Body of pancreas (tissue), 4 donors: ENCODE measurements around the gene ECPAS.

Experiments used
- POLR2A ChIP-seq, 3 donors: fragments of 450-650 bp; IDR thresholded peaks; one replicate each; pipeline ENCODE4 v1.6.1; 2016; ENCODE audit warnings: antibody characterized with exemption in 3 of 3, mild to moderate bottlenecking in 2 of 3
- TF ChIP-seq, protein P1 (sequence below), 7 experiments: fragments of 450-650 bp in 4 of 7; fragments of 200-600 bp in 3 of 7; sonication (generic) in 3 of 7; IDR thresholded peaks; one replicate each; pipeline ENCODE4 v1.5.1; 2016 to 2019; ENCODE audit warnings: antibody characterized with exemption in 7 of 7

DNA sequence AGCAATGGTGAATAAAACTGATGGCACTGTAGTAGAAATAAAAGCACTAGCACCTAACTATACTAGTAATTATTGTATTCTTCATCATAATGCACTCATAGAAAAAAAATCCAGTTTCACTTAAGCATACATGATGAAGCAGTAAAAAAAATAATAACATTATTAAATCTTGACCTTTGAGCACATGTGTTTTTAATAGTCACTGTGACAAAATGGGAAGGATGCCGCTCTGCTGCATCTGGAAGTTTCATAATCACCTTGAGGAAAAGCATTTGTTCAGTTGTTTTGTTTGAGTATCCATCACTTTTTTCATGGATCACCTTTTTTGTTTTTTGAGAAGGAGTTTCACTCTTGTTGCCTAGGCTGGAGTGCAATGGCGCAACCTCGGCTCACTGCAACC lies 167.4 kb downstream of the ECPAS start:
- TF ChIP-seq, protein P1, sequence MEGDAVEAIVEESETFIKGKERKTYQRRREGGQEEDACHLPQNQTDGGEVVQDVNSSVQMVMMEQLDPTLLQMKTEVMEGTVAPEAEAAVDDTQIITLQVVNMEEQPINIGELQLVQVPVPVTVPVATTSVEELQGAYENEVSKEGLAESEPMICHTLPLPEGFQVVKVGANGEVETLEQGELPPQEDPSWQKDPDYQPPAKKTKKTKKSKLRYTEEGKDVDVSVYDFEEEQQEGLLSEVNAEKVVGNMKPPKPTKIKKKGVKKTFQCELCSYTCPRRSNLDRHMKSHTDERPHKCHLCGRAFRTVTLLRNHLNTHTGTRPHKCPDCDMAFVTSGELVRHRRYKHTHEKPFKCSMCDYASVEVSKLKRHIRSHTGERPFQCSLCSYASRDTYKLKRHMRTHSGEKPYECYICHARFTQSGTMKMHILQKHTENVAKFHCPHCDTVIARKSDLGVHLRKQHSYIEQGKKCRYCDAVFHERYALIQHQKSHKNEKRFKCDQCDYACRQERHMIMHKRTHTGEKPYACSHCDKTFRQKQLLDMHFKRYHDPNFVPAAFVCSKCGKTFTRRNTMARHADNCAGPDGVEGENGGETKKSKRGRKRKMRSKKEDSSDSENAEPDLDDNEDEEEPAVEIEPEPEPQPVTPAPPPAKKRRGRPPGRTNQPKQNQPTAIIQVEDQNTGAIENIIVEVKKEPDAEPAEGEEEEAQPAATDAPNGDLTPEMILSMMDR (IDR thresholded peaks at IDR 0.05) = no peak
- TF ChIP-seq POLR2A (IDR thresholded peaks at IDR 0.05) = no peak
